HCT116 (cell line): ENCODE results near the gene SLFN12L. TPM values are rescaled to one million over a fixed set of nuclear protein-coding genes. Genes with fewer than 3 reads are reported as not detected.

Source experiments
- ATAC-seq: fragments of 200-7000 bp; cut with Tn5 transposase; 2 replicates; pipeline ENCODE4 v1.9.1; 2020; ENCODE audit warnings: mild to moderate bottlenecking, moderate library complexity
- BruUV-seq: library from RNA; stranded (reverse); fragments of 400-500 nt; replicated peaks from 2 replicates; lab custom pipeline; 2021; lab: Mats Ljungman, UMichigan
- CTCF ChIA-PET: fragments of 300-600 bp; sonication (Branson Sonifier 250); formaldehyde crosslinking; loops from one replicate; lab custom pipeline; 2021; ENCODE audit warnings: antibody characterized with exemption; lab: Charles Lee
- POLR2A ChIA-PET: fragments of 300-600, 350-600 bp; sonication (Branson Sonifier 250); formaldehyde crosslinking; loops from one replicate; lab custom pipeline; 2021; ENCODE audit warnings: antibody characterized with exemption; lab: Charles Lee
- RAD21 ChIA-PET, 2 experiments: fragments of 300-600 bp; sonication (Branson Sonifier 250); formaldehyde crosslinking; loops; one replicate each; lab custom pipeline; 2023; ENCODE audit warnings: low total read pairs in 2 of 2; ENCODE audit not compliant: uncharacterized antibody in 2 of 2, unreplicated experiment in 2 of 2, low non-redundant PET in 1 of 2; lab: Charles Lee
- DNase-seq: peaks from one replicate; pipeline ENCODE4 v3.0.0-alpha.2; 2010; ENCODE audit warnings: low read depth, low spot score
- H2AFZ ChIP-seq: fragments of 200-600 bp; shearing (Covaris generic), sonication (generic); 2 replicates; pipeline ENCODE4 v1.6.1; 2017; ENCODE audit warnings: low read depth, mixed run types, mixed read lengths, antibody characterized with exemption, low read length; ENCODE audit not compliant: poor library complexity, severe bottlenecking
- H3K27ac ChIP-seq: 2 replicates; pipeline ENCODE4 v1.5.1; 2012; ENCODE audit warnings: low read depth, low read length
- H3K27me3 ChIP-seq: fragments of 200-600 bp; sonication (generic); 2 replicates; pipeline ENCODE4 v1.6.1; 2016; ENCODE audit warnings: mixed run types, low read length, mixed read lengths; ENCODE audit not compliant: insufficient read depth
- H3K36me3 ChIP-seq, 2 experiments: fragments of 200-500 bp in 1 of 2; fragments of 200-600 bp in 1 of 2; sonication (Bioruptor generic) in 1 of 2; sonication (generic) in 1 of 2; 2 replicates each; pipeline versions ENCODE4 v1.5.1 to v1.6.1; 2014 to 2016; ENCODE audit warnings: low read length in 2 of 2, inconsistent platforms in 1 of 2, mixed read lengths in 1 of 2, mixed run types in 1 of 2; ENCODE audit not compliant: insufficient read depth in 2 of 2, control insufficient read depth in 1 of 2
- H3K4me1 ChIP-seq, 2 experiments: fragments of 200-600 bp in 1 of 2; sonication (generic) in 1 of 2; 2 replicates each; pipeline versions ENCODE4 v1.5.1 to v1.6.1; 2012 to 2017; ENCODE audit warnings: low read length in 2 of 2, inconsistent platforms in 1 of 2, mild to moderate bottlenecking in 1 of 2, mixed read lengths in 1 of 2, mixed run types in 1 of 2, moderate library complexity in 1 of 2; ENCODE audit not compliant: insufficient read depth in 2 of 2, control insufficient read depth in 1 of 2
- H3K4me2 ChIP-seq: fragments of 200-600 bp; sonication (generic); 2 replicates; pipeline ENCODE4 v1.6.1; 2017; ENCODE audit warnings: mixed run types, low read length, mixed read lengths
- H3K4me3 ChIP-seq, 2 experiments: fragments of 200-600 bp in 1 of 2; sonication (generic) in 1 of 2; replicated peaks in 1 of 2; 2 replicates each; pipeline ENCODE4 v1.5.1; 2011 to 2016; ENCODE audit warnings: low read length in 2 of 2, control low read depth in 1 of 2, low read depth in 1 of 2, mild to moderate bottlenecking in 1 of 2, mixed read lengths in 1 of 2, mixed run types in 1 of 2
- H3K79me2 ChIP-seq: fragments of 200-600 bp; sonication (generic); 2 replicates; pipeline ENCODE4 v1.6.1; 2017; ENCODE audit warnings: mild to moderate bottlenecking, mixed run types, low read length, moderate library complexity, mixed read lengths; ENCODE audit not compliant: insufficient read depth
- H3K9ac ChIP-seq: fragments of 200-600 bp; sonication (generic); 2 replicates; pipeline ENCODE4 v1.6.1; 2016; ENCODE audit warnings: low read length, mixed read lengths
- H3K9me2 ChIP-seq: fragments of 200-600 bp; sonication (generic), shearing (Covaris generic); 2 replicates; pipeline ENCODE4 v1.6.1; 2017; ENCODE audit warnings: mixed run types, mild to moderate bottlenecking, moderate library complexity; ENCODE audit not compliant: insufficient read depth
- H3K9me3 ChIP-seq, 2 experiments: fragments of 200-500 bp in 1 of 2; fragments of 200-600 bp in 1 of 2; sonication (Bioruptor generic) in 1 of 2; sonication (generic) in 1 of 2; 2 replicates each; pipeline ENCODE4 v1.6.1; 2014 to 2017; ENCODE audit warnings: low read length in 2 of 2, mixed read lengths in 2 of 2, inconsistent platforms in 1 of 2, low read depth in 1 of 2, mild to moderate bottlenecking in 1 of 2, mixed run types in 1 of 2, moderate library complexity in 1 of 2; ENCODE audit not compliant: control insufficient read depth in 1 of 2, insufficient read depth in 1 of 2
- H4K20me1 ChIP-seq: fragments of 200-600 bp; sonication (generic), shearing (Covaris generic); 2 replicates; pipeline ENCODE4 v1.6.1; 2017; ENCODE audit warnings: mixed run types, mild to moderate bottlenecking, moderate library complexity; ENCODE audit not compliant: insufficient read depth
- EZH2 ChIP-seq: fragments of 200-600 bp; sonication (generic); IDR thresholded peaks from 2 replicates; pipeline ENCODE4 v1.6.1; 2017; ENCODE audit warnings: antibody characterized with exemption, mixed run types
- FOSL1 ChIP-seq: IDR thresholded peaks from 2 replicates; pipeline ENCODE4 v1.6.1; 2012; ENCODE audit warnings: low read depth
- RAD21 ChIP-seq: IDR thresholded peaks from 2 replicates; pipeline ENCODE4 v1.6.1; 2012; ENCODE audit warnings: low read depth, mild to moderate bottlenecking
- intact Hi-C: fragments of 100-400 bp; cut with micrococcal nuclease; formaldehyde crosslinking; loops from 2 replicates; pipeline ENCODE4 v1.10.0; 2022
- total RNA-seq: library from RNA; stranded (reverse); gene quantifications from one replicate; pipeline ENCODE4 v1.2.1, GENCODE V29; 2021; ENCODE audit not compliant: unreplicated experiment
- TF ChIP-seq, protein P1 (sequence below): IDR thresholded peaks from 2 replicates; pipeline ENCODE4 v1.6.1; 2012
- TF ChIP-seq, protein P2 (sequence below): IDR thresholded peaks from 2 replicates; pipeline ENCODE4 v1.6.1; 2012

Gene SLFN12L
- total RNA-seq, 1 experiment from 2014 or later = 0.17 TPM

GRCh38 chr17:35559495-35560210 is 22.2 kb upstream of the SLFN12L start:
- no TSS peak for BruUV-seq
- TF ChIP-seq EZH2 (no peak), FOSL1 (no peak), RAD21 (no peak)
- TF ChIP-seq, protein P1, sequence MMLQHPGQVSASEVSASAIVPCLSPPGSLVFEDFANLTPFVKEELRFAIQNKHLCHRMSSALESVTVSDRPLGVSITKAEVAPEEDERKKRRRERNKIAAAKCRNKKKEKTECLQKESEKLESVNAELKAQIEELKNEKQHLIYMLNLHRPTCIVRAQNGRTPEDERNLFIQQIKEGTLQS = no peak
- TF ChIP-seq, protein P2, sequence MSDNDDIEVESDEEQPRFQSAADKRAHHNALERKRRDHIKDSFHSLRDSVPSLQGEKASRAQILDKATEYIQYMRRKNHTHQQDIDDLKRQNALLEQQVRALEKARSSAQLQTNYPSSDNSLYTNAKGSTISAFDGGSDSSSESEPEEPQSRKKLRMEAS = no peak
- H3K9ac ChIP-seq = no peak overlapping the region
- intact Hi-C loops = no loop called here
- no peaks in the 10 kb centered on the region for H3K79me2 ChIP-seq
- POLR2A ChIA-PET = no interaction called here
- CTCF ChIA-PET = interaction anchor here (0.8 kb wide), 1 partner anchor 8 kb away, joined by 4 read pairs; no protein-coding TSS in a partner anchor
- H3K27ac ChIP-seq = no peak overlapping the region
- H3K27me3 ChIP-seq = peaks cover 16% of the 10 kb centered on the region
- DNase-seq (no peak), ATAC-seq (no peak)
- no peak overlapping the region for H3K4me3 ChIP-seq
- no peaks in the 10 kb centered on the region for H3K9me2 ChIP-seq
- RAD21 ChIA-PET = no interaction called here
- H3K36me3 ChIP-seq = no peaks in the 10 kb centered on the region
- no peak overlapping the region for H3K4me2 ChIP-seq
- no peaks in the 10 kb centered on the region for H3K9me3 ChIP-seq
- H3K4me1 ChIP-seq = no peaks in the 10 kb centered on the region
- H4K20me1 ChIP-seq = no peaks in the 10 kb centered on the region
- H2AFZ ChIP-seq = no peak overlapping the region

- RAD21 ChIA-PET = no interaction called here
- Histone ChIP-seq H3K36me3 (no peaks in the 10 kb centered on the region), H3K9me3 (no peaks in the 10 kb centered on the region), H4K20me1 (no peaks in the 10 kb centered on the region), H3K4me1 (no peaks in the 10 kb centered on the region), H3K27ac (no peak overlapping the region), H3K4me3 (no peak overlapping the region), H3K79me2 (no peaks in the 10 kb centered on the region), H2AFZ (no peak overlapping the region), H3K9ac (no peak overlapping the region), H3K4me2 (no peak overlapping the region), H3K27me3 (peaks cover 20% of the 10 kb centered on the region), H3K9me2 (no peaks in the 10 kb centered on the region)
- DNase-seq (no peak), ATAC-seq (no peak)
- intact Hi-C loops = no loop called here
- POLR2A ChIA-PET = no interaction called here
- BruUV-seq = no TSS peak
- CTCF ChIA-PET = no interaction called here
- TF ChIP-seq, protein P1 = no peak
- TF ChIP-seq, protein P2 = no peak
These were observed 19.9 kb upstream of the SLFN12L start for GRCh38 chr17:35557353-35557752.
